HCT116 (cell line): Measurements from ENCODE around the gene SPTBN4. TPM values are rescaled to one million over a fixed set of nuclear protein-coding genes. Genes with fewer than 3 reads are reported as not detected.

Source experiments
- ATAC-seq: fragments of 200-7000 bp; cut with Tn5 transposase; 2 replicates; pipeline ENCODE4 v1.9.1; 2020; ENCODE audit warnings: mild to moderate bottlenecking, moderate library complexity
- BruUV-seq: library from RNA; stranded (reverse); fragments of 400-500 nt; replicated peaks from 2 replicates; lab custom pipeline; 2021; lab: Mats Ljungman, UMichigan
- CTCF ChIA-PET: fragments of 300-600 bp; sonication (Branson Sonifier 250); formaldehyde crosslinking; loops from one replicate; lab custom pipeline; 2021; ENCODE audit warnings: antibody characterized with exemption; lab: Charles Lee
- POLR2A ChIA-PET: fragments of 300-600, 350-600 bp; sonication (Branson Sonifier 250); formaldehyde crosslinking; loops from one replicate; lab custom pipeline; 2021; ENCODE audit warnings: antibody characterized with exemption; lab: Charles Lee
- RAD21 ChIA-PET, 2 experiments: fragments of 300-600 bp; sonication (Branson Sonifier 250); formaldehyde crosslinking; loops; one replicate each; lab custom pipeline; 2023; ENCODE audit warnings: low total read pairs in 2 of 2; ENCODE audit not compliant: uncharacterized antibody in 2 of 2, unreplicated experiment in 2 of 2, low non-redundant PET in 1 of 2; lab: Charles Lee
- DNase-seq: peaks from one replicate; pipeline ENCODE4 v3.0.0-alpha.2; 2010; ENCODE audit warnings: low read depth, low spot score
- H2AFZ ChIP-seq: fragments of 200-600 bp; shearing (Covaris generic), sonication (generic); 2 replicates; pipeline ENCODE4 v1.6.1; 2017; ENCODE audit warnings: low read depth, mixed run types, mixed read lengths, antibody characterized with exemption, low read length; ENCODE audit not compliant: poor library complexity, severe bottlenecking
- H3K27ac ChIP-seq: 2 replicates; pipeline ENCODE4 v1.5.1; 2012; ENCODE audit warnings: low read depth, low read length
- H3K27me3 ChIP-seq: fragments of 200-600 bp; sonication (generic); 2 replicates; pipeline ENCODE4 v1.6.1; 2016; ENCODE audit warnings: mixed run types, low read length, mixed read lengths; ENCODE audit not compliant: insufficient read depth
- H3K36me3 ChIP-seq, 2 experiments: fragments of 200-500 bp in 1 of 2; fragments of 200-600 bp in 1 of 2; sonication (Bioruptor generic) in 1 of 2; sonication (generic) in 1 of 2; 2 replicates each; pipeline versions ENCODE4 v1.5.1 to v1.6.1; 2014 to 2016; ENCODE audit warnings: low read length in 2 of 2, inconsistent platforms in 1 of 2, mixed read lengths in 1 of 2, mixed run types in 1 of 2; ENCODE audit not compliant: insufficient read depth in 2 of 2, control insufficient read depth in 1 of 2
- H3K4me1 ChIP-seq, 2 experiments: fragments of 200-600 bp in 1 of 2; sonication (generic) in 1 of 2; 2 replicates each; pipeline versions ENCODE4 v1.5.1 to v1.6.1; 2012 to 2017; ENCODE audit warnings: low read length in 2 of 2, inconsistent platforms in 1 of 2, mild to moderate bottlenecking in 1 of 2, mixed read lengths in 1 of 2, mixed run types in 1 of 2, moderate library complexity in 1 of 2; ENCODE audit not compliant: insufficient read depth in 2 of 2, control insufficient read depth in 1 of 2
- H3K4me2 ChIP-seq: fragments of 200-600 bp; sonication (generic); 2 replicates; pipeline ENCODE4 v1.6.1; 2017; ENCODE audit warnings: mixed run types, low read length, mixed read lengths
- H3K4me3 ChIP-seq, 2 experiments: fragments of 200-600 bp in 1 of 2; sonication (generic) in 1 of 2; replicated peaks in 1 of 2; 2 replicates each; pipeline ENCODE4 v1.5.1; 2011 to 2016; ENCODE audit warnings: low read length in 2 of 2, control low read depth in 1 of 2, low read depth in 1 of 2, mild to moderate bottlenecking in 1 of 2, mixed read lengths in 1 of 2, mixed run types in 1 of 2
- H3K79me2 ChIP-seq: fragments of 200-600 bp; sonication (generic); 2 replicates; pipeline ENCODE4 v1.6.1; 2017; ENCODE audit warnings: mild to moderate bottlenecking, mixed run types, low read length, moderate library complexity, mixed read lengths; ENCODE audit not compliant: insufficient read depth
- H3K9ac ChIP-seq: fragments of 200-600 bp; sonication (generic); 2 replicates; pipeline ENCODE4 v1.6.1; 2016; ENCODE audit warnings: low read length, mixed read lengths
- H3K9me2 ChIP-seq: fragments of 200-600 bp; sonication (generic), shearing (Covaris generic); 2 replicates; pipeline ENCODE4 v1.6.1; 2017; ENCODE audit warnings: mixed run types, mild to moderate bottlenecking, moderate library complexity; ENCODE audit not compliant: insufficient read depth
- H3K9me3 ChIP-seq, 2 experiments: fragments of 200-500 bp in 1 of 2; fragments of 200-600 bp in 1 of 2; sonication (Bioruptor generic) in 1 of 2; sonication (generic) in 1 of 2; 2 replicates each; pipeline ENCODE4 v1.6.1; 2014 to 2017; ENCODE audit warnings: low read length in 2 of 2, mixed read lengths in 2 of 2, inconsistent platforms in 1 of 2, low read depth in 1 of 2, mild to moderate bottlenecking in 1 of 2, mixed run types in 1 of 2, moderate library complexity in 1 of 2; ENCODE audit not compliant: control insufficient read depth in 1 of 2, insufficient read depth in 1 of 2
- H4K20me1 ChIP-seq: fragments of 200-600 bp; sonication (generic), shearing (Covaris generic); 2 replicates; pipeline ENCODE4 v1.6.1; 2017; ENCODE audit warnings: mixed run types, mild to moderate bottlenecking, moderate library complexity; ENCODE audit not compliant: insufficient read depth
- ATF3 ChIP-seq: IDR thresholded peaks from 2 replicates; pipeline ENCODE4 v1.6.1; 2012
- CBX3 ChIP-seq: IDR thresholded peaks from 2 replicates; pipeline ENCODE4 v1.6.1; 2012; ENCODE audit warnings: low read depth
- CEBPB ChIP-seq: IDR thresholded peaks from 2 replicates; pipeline ENCODE4 v1.6.1; 2012; ENCODE audit warnings: low read depth
- EGR1 ChIP-seq: IDR thresholded peaks from 2 replicates; pipeline ENCODE4 v1.6.1; 2012; ENCODE audit warnings: low read depth
- EZH2 ChIP-seq: fragments of 200-600 bp; sonication (generic); IDR thresholded peaks from 2 replicates; pipeline ENCODE4 v1.6.1; 2017; ENCODE audit warnings: antibody characterized with exemption, mixed run types
- EZH2phosphoT487 ChIP-seq: fragments of 200-600 bp; IDR thresholded peaks from 2 replicates; pipeline ENCODE4 v1.6.1; 2018; ENCODE audit warnings: antibody characterized with exemption, borderline replicate concordance
- FOSL1 ChIP-seq: IDR thresholded peaks from 2 replicates; pipeline ENCODE4 v1.6.1; 2012; ENCODE audit warnings: low read depth
- JUND ChIP-seq: IDR thresholded peaks from 2 replicates; pipeline ENCODE4 v1.6.1; 2012
- MAX ChIP-seq: IDR thresholded peaks from 2 replicates; pipeline ENCODE4 v1.6.1; 2012
- POLR2AphosphoS5 ChIP-seq: IDR thresholded peaks from 2 replicates; pipeline ENCODE4 v1.6.1; 2011; ENCODE audit warnings: mild to moderate bottlenecking, low read depth, low read length, moderate library complexity
- SIN3A ChIP-seq: IDR thresholded peaks from 2 replicates; pipeline ENCODE4 v1.6.1; 2012; ENCODE audit warnings: low read depth
- SP1 ChIP-seq: IDR thresholded peaks from 2 replicates; pipeline ENCODE4 v1.6.1; 2012; ENCODE audit warnings: low read depth
- SRF ChIP-seq: IDR thresholded peaks from 2 replicates; pipeline ENCODE4 v1.6.1; 2012; ENCODE audit warnings: low read depth
- TCF7L2 ChIP-seq: IDR thresholded peaks from 2 replicates; pipeline ENCODE4 v1.7.0; 2011; ENCODE audit warnings: borderline replicate concordance, inconsistent platforms; ENCODE audit not compliant: insufficient read depth, insufficient read length; ENCODE audit errors: extremely low read depth
- YY1 ChIP-seq: IDR thresholded peaks from 2 replicates; pipeline ENCODE4 v1.6.1; 2011; ENCODE audit warnings: low read length, low read depth, moderate library complexity, mild to moderate bottlenecking; ENCODE audit not compliant: insufficient replicate concordance; ENCODE audit errors: extremely low read depth
- ZBTB33 ChIP-seq: IDR thresholded peaks from 2 replicates; pipeline ENCODE4 v1.6.1; 2011; ENCODE audit warnings: mild to moderate bottlenecking, low read length, moderate library complexity; ENCODE audit not compliant: insufficient replicate concordance; ENCODE audit errors: extremely low read depth
- ZFX ChIP-seq: fragments of 450-650 bp; IDR thresholded peaks from 2 replicates; pipeline ENCODE4 v1.6.1; 2017
- intact Hi-C: fragments of 100-400 bp; cut with micrococcal nuclease; formaldehyde crosslinking; loops from 2 replicates; pipeline ENCODE4 v1.10.0; 2022
- total RNA-seq: library from RNA; stranded (reverse); gene quantifications from one replicate; pipeline ENCODE4 v1.2.1, GENCODE V29; 2021; ENCODE audit not compliant: unreplicated experiment
- TF ChIP-seq, protein P1 (sequence below): IDR thresholded peaks from 2 replicates; pipeline ENCODE4 v1.6.1; 2012; ENCODE audit warnings: low read depth

The SPTBN4 gene
- total RNA-seq, 1 experiment from 2014 or later, result 4.6 TPM

GRCh38 chr19:40525234-40526051, 58.6 kb downstream of the SPTBN4 start (continued):
- TF ChIP-seq, protein P1, sequence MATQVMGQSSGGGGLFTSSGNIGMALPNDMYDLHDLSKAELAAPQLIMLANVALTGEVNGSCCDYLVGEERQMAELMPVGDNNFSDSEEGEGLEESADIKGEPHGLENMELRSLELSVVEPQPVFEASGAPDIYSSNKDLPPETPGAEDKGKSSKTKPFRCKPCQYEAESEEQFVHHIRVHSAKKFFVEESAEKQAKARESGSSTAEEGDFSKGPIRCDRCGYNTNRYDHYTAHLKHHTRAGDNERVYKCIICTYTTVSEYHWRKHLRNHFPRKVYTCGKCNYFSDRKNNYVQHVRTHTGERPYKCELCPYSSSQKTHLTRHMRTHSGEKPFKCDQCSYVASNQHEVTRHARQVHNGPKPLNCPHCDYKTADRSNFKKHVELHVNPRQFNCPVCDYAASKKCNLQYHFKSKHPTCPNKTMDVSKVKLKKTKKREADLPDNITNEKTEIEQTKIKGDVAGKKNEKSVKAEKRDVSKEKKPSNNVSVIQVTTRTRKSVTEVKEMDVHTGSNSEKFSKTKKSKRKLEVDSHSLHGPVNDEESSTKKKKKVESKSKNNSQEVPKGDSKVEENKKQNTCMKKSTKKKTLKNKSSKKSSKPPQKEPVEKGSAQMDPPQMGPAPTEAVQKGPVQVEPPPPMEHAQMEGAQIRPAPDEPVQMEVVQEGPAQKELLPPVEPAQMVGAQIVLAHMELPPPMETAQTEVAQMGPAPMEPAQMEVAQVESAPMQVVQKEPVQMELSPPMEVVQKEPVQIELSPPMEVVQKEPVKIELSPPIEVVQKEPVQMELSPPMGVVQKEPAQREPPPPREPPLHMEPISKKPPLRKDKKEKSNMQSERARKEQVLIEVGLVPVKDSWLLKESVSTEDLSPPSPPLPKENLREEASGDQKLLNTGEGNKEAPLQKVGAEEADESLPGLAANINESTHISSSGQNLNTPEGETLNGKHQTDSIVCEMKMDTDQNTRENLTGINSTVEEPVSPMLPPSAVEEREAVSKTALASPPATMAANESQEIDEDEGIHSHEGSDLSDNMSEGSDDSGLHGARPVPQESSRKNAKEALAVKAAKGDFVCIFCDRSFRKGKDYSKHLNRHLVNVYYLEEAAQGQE, result no peak
- no peak for TF ChIP-seq CBX3
- TF ChIP-seq MAX, result no peak
- TF ChIP-seq EZH2phosphoT487, result no peak
- no peak for TF ChIP-seq YY1
- TF ChIP-seq JUND, result no peak

GRCh38 chr19:40528078-40528477, 61.3 kb downstream of the SPTBN4 start:
- Histone ChIP-seq H3K9me2 (no peaks in the 10 kb centered on the region), H3K27ac (no peak overlapping the region), H3K9ac (no peak overlapping the region), H3K4me1 (peaks cover 23 to 38% of the 10 kb centered on the region in 2 experiments), H3K36me3 (no peaks in the 10 kb centered on the region), H3K9me3 (no peaks in the 10 kb centered on the region), H3K27me3 (no peaks in the 10 kb centered on the region), H4K20me1 (no peaks in the 10 kb centered on the region), H3K4me2 (no peak overlapping the region; the same call in 1 of the 2 replicates), H2AFZ (no peak overlapping the region), H3K4me3 (no peak overlapping the region), H3K79me2 (no peaks in the 10 kb centered on the region)
- RAD21 ChIA-PET, result no interaction called here
- intact Hi-C loops, result loop anchor here (10.0 kb wide), 2 partner anchors 223 to 383 kb away; no protein-coding TSS in a partner anchor
- POLR2A ChIA-PET, result no interaction called here
- ATAC-seq (no peak), DNase-seq (no peak)
- CTCF ChIA-PET, result no interaction called here
- BruUV-seq, result no TSS peak
- TF ChIP-seq ZBTB33 (no peak), CEBPB (no peak), SP1 (no peak), EGR1 (no peak), FOSL1 (no peak), EZH2 (no peak), CBX3 (no peak), MAX (no peak), JUND (no peak), TCF7L2 (no peak), SIN3A (no peak), ZFX (no peak), SRF (no peak), EZH2phosphoT487 (no peak), ATF3 (no peak), POLR2AphosphoS5 (no peak)
